ENCODE data around the gene SORCS2. TPM values are rescaled to one million over a fixed set of nuclear protein-coding genes. Genes with fewer than 3 reads are reported as not detected.

Gene SORCS2
- total RNA-seq, 1 donor from 2014 or later = 7.2 TPM

DNA sequence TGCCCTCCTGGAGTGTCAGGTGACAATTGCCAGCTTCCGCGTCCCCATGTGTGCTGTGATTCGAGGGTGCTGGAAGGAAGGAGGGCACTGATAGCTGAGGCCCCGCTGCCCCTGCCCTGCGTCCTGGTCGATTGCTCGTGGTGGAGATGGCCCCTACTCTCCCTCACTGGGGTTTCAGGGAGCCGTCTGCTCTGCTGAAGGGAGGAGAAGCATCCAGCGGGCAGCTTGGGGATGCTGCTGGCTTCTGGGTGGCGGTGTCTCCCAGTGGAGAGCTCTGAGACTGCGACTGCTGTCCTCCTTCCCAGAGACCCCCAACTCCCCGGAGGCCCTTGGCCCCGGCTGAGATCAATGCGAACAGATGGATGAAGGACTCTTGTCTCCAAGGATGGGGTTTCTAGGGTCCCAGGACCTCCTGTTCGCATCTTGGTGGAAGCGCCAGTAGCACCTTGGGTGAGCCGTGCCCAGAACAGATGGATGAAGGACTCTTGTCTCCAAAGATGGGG is 143.8 kb downstream of the SORCS2 start:
- TF ChIP-seq, protein P1, sequence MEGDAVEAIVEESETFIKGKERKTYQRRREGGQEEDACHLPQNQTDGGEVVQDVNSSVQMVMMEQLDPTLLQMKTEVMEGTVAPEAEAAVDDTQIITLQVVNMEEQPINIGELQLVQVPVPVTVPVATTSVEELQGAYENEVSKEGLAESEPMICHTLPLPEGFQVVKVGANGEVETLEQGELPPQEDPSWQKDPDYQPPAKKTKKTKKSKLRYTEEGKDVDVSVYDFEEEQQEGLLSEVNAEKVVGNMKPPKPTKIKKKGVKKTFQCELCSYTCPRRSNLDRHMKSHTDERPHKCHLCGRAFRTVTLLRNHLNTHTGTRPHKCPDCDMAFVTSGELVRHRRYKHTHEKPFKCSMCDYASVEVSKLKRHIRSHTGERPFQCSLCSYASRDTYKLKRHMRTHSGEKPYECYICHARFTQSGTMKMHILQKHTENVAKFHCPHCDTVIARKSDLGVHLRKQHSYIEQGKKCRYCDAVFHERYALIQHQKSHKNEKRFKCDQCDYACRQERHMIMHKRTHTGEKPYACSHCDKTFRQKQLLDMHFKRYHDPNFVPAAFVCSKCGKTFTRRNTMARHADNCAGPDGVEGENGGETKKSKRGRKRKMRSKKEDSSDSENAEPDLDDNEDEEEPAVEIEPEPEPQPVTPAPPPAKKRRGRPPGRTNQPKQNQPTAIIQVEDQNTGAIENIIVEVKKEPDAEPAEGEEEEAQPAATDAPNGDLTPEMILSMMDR (IDR thresholded peaks at IDR 0.05) = no peak
- intact Hi-C loops (cut with DNase I) = no loop called here
- H3K9me3 ChIP-seq = no peaks in the 10 kb centered on the region

DNA sequence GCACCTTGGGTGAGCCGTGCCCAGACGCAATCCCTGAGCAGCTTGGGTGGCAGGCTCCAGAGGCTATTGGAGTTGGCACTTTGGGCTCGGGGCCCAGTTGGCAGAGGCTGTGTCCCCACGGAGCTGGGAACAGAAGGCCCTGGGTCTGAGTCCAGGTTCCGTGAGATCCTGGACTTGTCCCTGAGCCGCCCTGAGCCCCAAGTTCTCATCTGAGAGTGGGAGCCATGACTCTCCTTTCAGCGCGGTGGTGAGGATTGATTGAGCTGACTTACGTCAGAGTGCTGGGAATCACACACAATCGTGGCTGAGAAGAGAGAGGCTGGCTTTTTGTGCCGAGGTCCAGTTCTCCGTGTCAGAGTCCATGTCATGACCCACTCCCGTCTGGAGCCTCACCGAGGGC is 144.4 kb downstream of the SORCS2 start:
- no peaks in the 10 kb centered on the region for H3K36me3 ChIP-seq
- peaks cover 6% of the 10 kb centered on the region for H3K4me1 ChIP-seq
- TF ChIP-seq, protein P1 (IDR thresholded peaks at IDR 0.05) = no peak
- H3K4me3 ChIP-seq = no peak overlapping the region
- H3K27me3 ChIP-seq = no peaks in the 10 kb centered on the region
- DNase-seq (no peak), ATAC-seq (no peak)
- H3K27ac ChIP-seq = no peak overlapping the region
- intact Hi-C loops (cut with DNase I) = no loop called here
- no peaks in the 10 kb centered on the region for H3K9me3 ChIP-seq

More for the DNA sequence above, 143.8 kb downstream of the SORCS2 start:
- Histone ChIP-seq H3K27ac (no peak overlapping the region), H3K4me1 (peaks cover 6% of the 10 kb centered on the region), H3K27me3 (no peaks in the 10 kb centered on the region), H3K4me3 (no peak overlapping the region), H3K36me3 (no peaks in the 10 kb centered on the region)
- DNase-seq (no peak), ATAC-seq (no peak)

DNA sequence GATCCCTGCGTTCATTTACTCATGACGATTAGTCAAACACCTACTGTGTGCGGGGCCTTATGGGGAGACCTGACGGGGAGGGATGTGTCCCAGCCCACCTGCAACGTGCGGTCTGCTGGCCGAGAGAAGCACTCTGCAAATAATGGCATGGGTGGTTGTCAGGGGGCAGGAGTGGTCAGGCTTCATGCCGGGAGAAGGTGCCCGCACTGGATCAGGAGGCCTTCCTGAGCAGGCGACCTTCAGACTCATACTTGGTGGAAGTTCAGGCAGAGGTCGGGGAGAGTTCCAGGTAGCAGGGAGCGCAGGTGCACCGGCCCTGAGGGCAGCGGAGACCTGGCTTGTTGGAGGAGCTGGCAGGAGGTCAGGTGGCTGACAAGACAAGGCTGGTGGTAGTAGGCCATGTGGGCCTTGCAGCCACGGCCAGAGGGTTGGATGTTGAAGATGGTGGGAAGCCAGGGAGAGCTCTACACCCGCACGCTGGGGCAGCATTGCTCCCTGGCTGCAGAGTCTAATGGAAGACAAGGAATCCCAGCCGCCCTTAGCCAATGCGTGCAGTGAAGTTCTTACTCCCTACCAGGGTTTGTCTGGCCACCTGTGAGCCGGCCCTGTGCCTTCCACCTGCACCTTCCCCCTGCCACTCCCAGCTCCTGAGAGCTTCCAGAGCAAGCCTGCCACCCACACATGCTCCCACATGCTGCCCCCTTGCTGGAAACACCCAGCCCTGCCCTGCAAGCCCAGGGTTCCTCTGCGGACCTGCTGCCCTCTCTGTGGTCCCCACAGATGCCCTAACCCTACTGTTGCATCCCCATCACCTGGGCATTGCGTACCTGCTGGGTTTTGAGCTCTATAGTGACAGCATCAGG is 145.1 kb downstream of the SORCS2 start:
- no peaks in the 10 kb centered on the region for H3K27me3 ChIP-seq
- TF ChIP-seq, protein P1 (IDR thresholded peaks at IDR 0.05) = no peak
- H3K9me3 ChIP-seq = no peaks in the 10 kb centered on the region
- peaks cover 6% of the 10 kb centered on the region for H3K4me1 ChIP-seq
- H3K4me3 ChIP-seq = no peak overlapping the region
- no peak for ATAC-seq
- intact Hi-C loops (cut with DNase I) = no loop called here
- no peak for DNase-seq
- no peaks in the 10 kb centered on the region for H3K36me3 ChIP-seq
- H3K27ac ChIP-seq = no peak overlapping the region

GRCh38 chr4:7338059-7338452 is 145.7 kb downstream of the SORCS2 start:
- no peak for ATAC-seq
- intact Hi-C loops (cut with DNase I) = no loop called here

DNA sequence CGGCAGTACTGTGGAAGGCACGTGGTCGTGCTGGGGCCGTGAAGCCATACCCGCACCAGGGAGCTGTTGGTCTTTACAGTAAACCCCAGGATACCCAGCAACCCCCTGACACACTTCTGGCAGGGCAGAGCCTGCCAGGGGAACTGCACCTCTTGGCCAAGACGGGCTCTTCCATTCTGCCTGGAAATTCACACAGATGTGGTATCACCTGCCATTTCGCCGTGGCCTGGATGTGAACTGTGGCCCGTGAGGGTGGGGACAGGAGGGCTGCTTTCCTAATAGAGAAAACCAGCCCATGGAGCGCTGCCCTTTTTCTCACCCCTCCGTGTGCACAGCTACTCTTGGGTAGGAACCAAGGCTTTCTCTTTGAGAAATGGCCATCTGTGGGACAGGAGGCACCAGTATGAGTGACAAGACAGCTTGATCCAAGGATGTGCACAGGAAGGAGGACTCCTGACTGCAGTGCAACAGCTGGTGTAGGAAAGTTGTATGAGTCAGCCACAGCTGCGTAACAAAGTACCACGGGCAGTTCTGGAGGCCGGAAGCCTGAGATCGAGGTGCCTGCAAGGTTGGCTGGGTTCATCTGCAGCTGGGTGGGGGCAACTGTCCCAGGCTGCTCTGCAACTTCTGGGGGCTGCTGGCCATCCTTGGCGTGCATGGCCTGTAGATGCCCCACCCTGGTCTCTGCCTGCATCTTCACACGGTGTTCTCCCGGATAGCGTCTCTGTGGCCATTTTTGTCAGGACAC is 146.7 kb downstream of the SORCS2 start:
- H3K4me3 ChIP-seq = no peak overlapping the region
- H3K4me1 ChIP-seq = peaks cover 6% of the 10 kb centered on the region
- no peaks in the 10 kb centered on the region for H3K9me3 ChIP-seq
- H3K36me3 ChIP-seq = no peaks in the 10 kb centered on the region
- no peak overlapping the region for H3K27ac ChIP-seq
- H3K27me3 ChIP-seq = no peaks in the 10 kb centered on the region
- TF ChIP-seq, protein P1 (IDR thresholded peaks at IDR 0.05) = no peak
- no peak for DNase-seq
- ATAC-seq = no peak
- intact Hi-C loops (cut with DNase I) = no loop called here

More at GRCh38 chr4:7338059-7338452, 145.7 kb downstream of the SORCS2 start:
- Histone ChIP-seq H3K27me3 (no peaks in the 10 kb centered on the region), H3K4me1 (peaks cover 6% of the 10 kb centered on the region), H3K4me3 (no peak overlapping the region), H3K9me3 (no peaks in the 10 kb centered on the region), H3K27ac (no peak overlapping the region), H3K36me3 (no peaks in the 10 kb centered on the region)
- DNase-seq = no peak
- TF ChIP-seq, protein P1 (IDR thresholded peaks at IDR 0.05) = no peak
